Spleen (tissue), 11 donors: ENCODE results near the gene LRRC34. TPM values are rescaled to one million over a fixed set of nuclear protein-coding genes. Genes with fewer than 3 reads are reported as not detected.
A peak's percentile ranks its signal among the peaks of the same experiment; 100 is the strongest.

Source experiments
- DNase-seq: peaks from one replicate; pipeline ENCODE4 v3.0.0-alpha.2; 2020
- H3K27ac ChIP-seq, 8 donors: fragments of 200-600 bp; sonication (generic) in 7 of 8; 1 replicate in 4 of 8; 2 replicates in 4 of 8; pipeline versions ENCODE4 v1.5.0 to v1.8.0; 2016 to 2021; ENCODE audit warnings: inconsistent platforms in 4 of 8, mild to moderate bottlenecking in 4 of 8, moderate library complexity in 1 of 8
- H3K27me3 ChIP-seq, 7 donors: fragments of 200-600 bp; sonication (generic) in 6 of 7; replicated peaks in 1 of 7; 1 replicate in 4 of 7; 2 replicates in 3 of 7; pipeline versions ENCODE4 v1.5.0 to v1.8.0; 2016 to 2021; ENCODE audit warnings: inconsistent platforms in 3 of 7, mild to moderate bottlenecking in 1 of 7
- H3K36me3 ChIP-seq, 6 donors: fragments of 200-600 bp; sonication (generic) in 5 of 6; 1 replicate in 4 of 6; 2 replicates in 2 of 6; pipeline versions ENCODE4 v1.5.0 to v1.8.0; 2016 to 2021; ENCODE audit warnings: inconsistent platforms in 2 of 6
- H3K4me1 ChIP-seq, 6 donors: fragments of 200-600 bp; sonication (generic) in 5 of 6; 1 replicate in 3 of 6; 2 replicates in 3 of 6; pipeline versions ENCODE4 v1.5.0 to v1.8.0; 2016 to 2021; ENCODE audit warnings: inconsistent platforms in 3 of 6
- H3K4me3 ChIP-seq, 8 donors: fragments of 200-600 bp; sonication (generic) in 7 of 8; 1 replicate in 4 of 8; 2 replicates in 4 of 8; pipeline versions ENCODE4 v1.5.0 to v1.8.0; 2016 to 2021; ENCODE audit warnings: inconsistent platforms in 4 of 8, mild to moderate bottlenecking in 4 of 8, moderate library complexity in 2 of 8
- H3K9me3 ChIP-seq, 8 donors: fragments of 200-600 bp; sonication (generic) in 7 of 8; 1 replicate in 4 of 8; 2 replicates in 4 of 8; pipeline versions ENCODE4 v1.5.0 to v1.8.0; 2016 to 2021; ENCODE audit warnings: inconsistent platforms in 4 of 8
- POLR2A ChIP-seq, 3 donors: fragments of 450-650 bp; IDR thresholded peaks; one replicate each; pipeline ENCODE4 v1.5.1; 2017; ENCODE audit warnings: antibody characterized with exemption in 3 of 3, mild to moderate bottlenecking in 1 of 3
- POLR2AphosphoS5 ChIP-seq, 3 donors: sonication (generic); formaldehyde crosslinking; IDR thresholded peaks; one replicate each; pipeline ENCODE4 v1.5.1; 2017; ENCODE audit warnings: antibody characterized with exemption in 3 of 3
- WGBS, 5 donors: extraction: QIAGEN DNeasy Blood & Tissue Kit in 3 of 5; methylation state at CpG; one replicate each; pipeline versions ENCODE4 v1.1.5 to v1.1.7; 2013 to 2018; 5-methylcytosine and 5-hydroxymethylcytosine counted together
- intact Hi-C: fragments of 100-400 bp; cut with DNase I; formaldehyde crosslinking; loops from one replicate; pipeline ENCODE4 v1.15.0; 2023; ENCODE audit warnings: low total_unique reads
- polyA plus RNA-seq, 3 donors: library from polyadenylated mRNA; stranded (reverse); fragments of 200-250 nt; gene quantifications; one replicate each; pipeline ENCODE4 v1.2.1, GENCODE V29; 2013
- total RNA-seq, 7 donors: library from RNA; depleted of rRNA in 3 of 7; stranded (reverse); fragments of >200 nt in 3 of 7; fragmentation: NEBNext Ultra II Directional in 4 of 7; extraction: Animal tissue kit (Norgen Biotek cat#: 25700) in 4 of 7; gene quantifications; one replicate each; pipeline versions ENCODE4 v1.1.0 to v1.2.1, GENCODE V29; 2016 to 2021
- TF ChIP-seq, protein P1 (sequence below), 11 experiments: fragments of 200-600 bp in 7 of 11; fragments of 450-650 bp in 4 of 11; sonication (generic) in 4 of 11; IDR thresholded peaks in 8 of 11; conservative IDR thresholded peaks in 3 of 11; 1 replicate in 7 of 11; 2 replicates in 4 of 11; pipeline versions ENCODE4 v1.4.0 to v1.8.0; 2016 to 2021; ENCODE audit warnings: antibody characterized with exemption in 11 of 11, inconsistent platforms in 4 of 11, mild to moderate bottlenecking in 1 of 11
- donor health status: healthy with polysubstance abuse.
- donor health status: DM: no; HTN: no; CAD: no; lungs with moderate emphysema.
- donor health status: DM: no; HTN: no; CAD: no.
- donor health status: Bipolar disorder and iron deficiency.
- donor health status: healthy.
- donor health status: DM: no; HTN: no; CAD: no.
- donor health status: DM: yes; HTN: yes; CAD: no.

Gene LRRC34
- total and polyA plus RNA-seq, 10 donors = 1.2 to 8.9 (median 4.4) TPM

DNA sequence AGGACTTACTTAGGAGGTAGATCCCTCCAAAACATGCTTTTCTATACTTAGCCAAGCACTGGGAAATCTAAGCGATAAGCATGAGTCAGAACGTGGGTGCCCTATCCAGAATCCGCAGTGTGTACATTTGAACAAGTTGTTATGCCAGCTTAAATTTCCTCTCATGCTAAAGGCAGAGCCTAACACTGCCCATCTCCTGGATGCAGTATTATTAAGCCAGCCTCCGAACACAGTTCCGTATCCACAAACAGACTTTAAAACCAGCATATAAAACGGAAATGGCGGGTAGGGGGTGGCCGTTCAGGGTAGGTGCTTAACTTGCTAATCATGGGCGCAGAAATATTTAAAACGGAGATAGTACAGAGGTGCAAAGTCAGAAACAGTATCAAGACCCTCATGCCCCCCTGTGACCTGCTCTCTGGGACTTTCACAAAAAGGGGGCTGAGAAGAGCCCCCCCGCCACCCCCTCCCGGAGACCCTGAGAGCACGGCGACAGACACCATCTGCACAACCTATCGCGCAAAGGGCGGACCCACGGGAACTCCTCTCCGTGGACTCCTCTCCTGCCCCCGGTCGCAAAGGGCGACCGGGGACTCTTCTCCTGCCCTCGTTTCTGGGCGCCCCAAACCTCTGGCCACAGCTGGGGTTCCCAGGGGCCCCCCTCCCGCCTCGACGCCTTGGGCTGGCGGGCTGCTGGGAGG is 923 bp downstream of the LRRC34 start:
- Histone ChIP-seq H3K4me1 (peaks cover 6 to 38% (median 27%) of the 10 kb centered on the region in 6 donors), H3K4me3 (peak overlapping the region; percentile 49 to 86 (median 64)), H3K36me3 (no peaks in the 10 kb centered on the region), H3K27me3 (no peaks in the 10 kb centered on the region), H3K9me3 (peaks cover 0 to 16% (median 11%) of the 10 kb centered on the region in 8 donors), H3K27ac (peak overlapping the region; percentile 0 to 84 (median 77))
- intact Hi-C loops = no loop called here
- TF ChIP-seq POLR2A (IDR thresholded peaks at IDR 0.05) = no peak
- no peak for TF ChIP-seq POLR2AphosphoS5 (IDR thresholded peaks at IDR 0.05)
- TF ChIP-seq, protein P1, sequence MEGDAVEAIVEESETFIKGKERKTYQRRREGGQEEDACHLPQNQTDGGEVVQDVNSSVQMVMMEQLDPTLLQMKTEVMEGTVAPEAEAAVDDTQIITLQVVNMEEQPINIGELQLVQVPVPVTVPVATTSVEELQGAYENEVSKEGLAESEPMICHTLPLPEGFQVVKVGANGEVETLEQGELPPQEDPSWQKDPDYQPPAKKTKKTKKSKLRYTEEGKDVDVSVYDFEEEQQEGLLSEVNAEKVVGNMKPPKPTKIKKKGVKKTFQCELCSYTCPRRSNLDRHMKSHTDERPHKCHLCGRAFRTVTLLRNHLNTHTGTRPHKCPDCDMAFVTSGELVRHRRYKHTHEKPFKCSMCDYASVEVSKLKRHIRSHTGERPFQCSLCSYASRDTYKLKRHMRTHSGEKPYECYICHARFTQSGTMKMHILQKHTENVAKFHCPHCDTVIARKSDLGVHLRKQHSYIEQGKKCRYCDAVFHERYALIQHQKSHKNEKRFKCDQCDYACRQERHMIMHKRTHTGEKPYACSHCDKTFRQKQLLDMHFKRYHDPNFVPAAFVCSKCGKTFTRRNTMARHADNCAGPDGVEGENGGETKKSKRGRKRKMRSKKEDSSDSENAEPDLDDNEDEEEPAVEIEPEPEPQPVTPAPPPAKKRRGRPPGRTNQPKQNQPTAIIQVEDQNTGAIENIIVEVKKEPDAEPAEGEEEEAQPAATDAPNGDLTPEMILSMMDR (IDR thresholded peaks at IDR 0.05 in 8 of 11, conservative IDR thresholded peaks at IDR 0.05 in 3 of 11) = no peak
- 3 to 29% (median 3%) methylated on average over 10 to 29 of the region's 29 CpGs for WGBS, 5 donors
- no peak for DNase-seq

- TF ChIP-seq POLR2A (IDR thresholded peaks at IDR 0.05) (no peak), POLR2AphosphoS5 (IDR thresholded peaks at IDR 0.05) (no peak)
- TF ChIP-seq, protein P1 (IDR thresholded peaks at IDR 0.05 in 8 of 11, conservative IDR thresholded peaks at IDR 0.05 in 3 of 11) = no peak
- intact Hi-C loops = no loop called here
- Histone ChIP-seq H3K4me1 (peaks cover 6 to 36% (median 27%) of the 10 kb centered on the region in 6 donors), H3K4me3 (no peak overlapping the region), H3K27me3 (no peaks in the 10 kb centered on the region), H3K36me3 (no peaks in the 10 kb centered on the region), H3K27ac (no peak overlapping the region), H3K9me3 (no peaks in the 10 kb centered on the region)
- WGBS, 5 donors = 25 to 48% (median 30%) methylated on average over 2 of the region's 2 CpGs
- no peak for DNase-seq
Observed at GRCh38 chr3:169809230-169809795, 3.4 kb downstream of the LRRC34 start.

DNA sequence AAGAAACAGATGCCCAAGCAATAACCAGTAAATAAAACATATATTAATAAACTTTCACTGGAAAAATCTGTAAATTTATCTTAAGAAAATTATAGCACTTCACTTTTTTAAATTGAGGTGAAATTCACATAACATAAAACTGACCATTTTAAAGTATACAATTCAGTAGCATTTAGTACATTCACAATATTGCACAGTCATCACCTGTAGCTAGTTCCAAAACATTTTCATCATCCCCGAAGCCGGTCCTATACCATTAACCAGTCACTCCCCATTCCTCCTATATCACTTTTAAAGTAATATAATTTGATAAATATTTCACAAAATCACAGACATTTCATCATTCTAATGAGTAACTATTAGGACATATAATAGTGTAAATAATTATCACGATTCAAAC is 8.0 kb downstream of the LRRC34 start:
- Histone ChIP-seq H3K4me1 (peaks cover 0 to 4% (median 0%) of the 10 kb centered on the region in 6 donors), H3K4me3 (no peak overlapping the region), H3K36me3 (peaks cover 0 to 16% (median 0%) of the 10 kb centered on the region in 6 donors), H3K27ac (no peak overlapping the region), H3K27me3 (no peaks in the 10 kb centered on the region), H3K9me3 (no peaks in the 10 kb centered on the region)
- 90 to 97% (median 94%) methylated on average over 3 of the region's 3 CpGs for WGBS, 5 donors
- TF ChIP-seq POLR2AphosphoS5 (IDR thresholded peaks at IDR 0.05) (no peak), POLR2A (IDR thresholded peaks at IDR 0.05) (no peak)
- TF ChIP-seq, protein P1 (IDR thresholded peaks at IDR 0.05 in 8 of 11, conservative IDR thresholded peaks at IDR 0.05 in 3 of 11) = no peak
- DNase-seq = no peak
- intact Hi-C loops = no loop called here

DNA sequence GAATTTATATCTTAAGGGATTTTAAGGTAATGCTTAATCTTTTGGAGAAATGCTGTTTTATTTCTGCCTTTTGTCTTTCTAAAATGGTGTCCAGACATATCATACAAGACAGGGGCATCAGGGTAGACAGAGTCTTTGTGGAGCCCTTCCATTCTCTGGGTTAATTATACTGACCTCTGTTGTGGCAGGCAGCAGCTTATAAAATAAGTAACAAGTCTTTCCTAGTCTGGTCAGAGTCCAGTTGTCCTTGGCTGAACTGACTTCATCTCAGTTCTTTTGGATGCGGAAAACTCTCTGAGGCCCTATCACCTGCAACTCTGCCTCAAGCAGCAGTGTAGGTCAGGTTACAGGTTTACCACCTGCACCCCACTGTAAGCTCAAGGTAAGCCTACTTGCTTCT is 20.3 kb downstream of the LRRC34 start:
- Histone ChIP-seq H3K4me3 (no peak overlapping the region), H3K9me3 (no peaks in the 10 kb centered on the region), H3K27me3 (no peaks in the 10 kb centered on the region), H3K4me1 (no peaks in the 10 kb centered on the region), H3K27ac (no peak overlapping the region), H3K36me3 (peaks cover 0 to 63% (median 23%) of the 10 kb centered on the region in 6 donors)
- WGBS, 5 donors = 95 to 100% (median 100%) methylated on average over 1 of the region's 1 CpG
- TF ChIP-seq, protein P1 (IDR thresholded peaks at IDR 0.05 in 8 of 11, conservative IDR thresholded peaks at IDR 0.05 in 3 of 11) = no peak
- TF ChIP-seq POLR2AphosphoS5 (IDR thresholded peaks at IDR 0.05) (no peak), POLR2A (IDR thresholded peaks at IDR 0.05) (no peak)
- no peak for DNase-seq
- intact Hi-C loops = no loop called here
